Activated naive CD4-positive, alpha-beta T cell treated with anti-CD3 and anti-CD28 coated beads, Interleukin-2, amount 50 U/mL, for 24 hours (primary cell): ENCODE results near the gene MORC2.

Source experiments
- H3K27ac Mint-ChIP-seq: one replicate; pipeline ENCODE4 v1.8.0; 2021; ENCODE audit warnings: mild to moderate bottlenecking, mixed read lengths
- H3K27me3 Mint-ChIP-seq: one replicate; pipeline ENCODE4 v1.8.0; 2021; ENCODE audit warnings: mixed read lengths
- H3K36me3 Mint-ChIP-seq: one replicate; pipeline ENCODE4 v1.8.0; 2021; ENCODE audit warnings: mixed read lengths
- H3K4me1 Mint-ChIP-seq: one replicate; pipeline ENCODE4 v1.8.0; 2021; ENCODE audit warnings: mixed read lengths
- H3K4me3 Mint-ChIP-seq: one replicate; pipeline ENCODE4 v1.8.0; 2021; ENCODE audit warnings: mild to moderate bottlenecking, mixed read lengths
- H3K9me3 Mint-ChIP-seq: one replicate; pipeline ENCODE4 v1.8.0; 2021; ENCODE audit warnings: mixed read lengths

The MORC2 gene

DNA sequence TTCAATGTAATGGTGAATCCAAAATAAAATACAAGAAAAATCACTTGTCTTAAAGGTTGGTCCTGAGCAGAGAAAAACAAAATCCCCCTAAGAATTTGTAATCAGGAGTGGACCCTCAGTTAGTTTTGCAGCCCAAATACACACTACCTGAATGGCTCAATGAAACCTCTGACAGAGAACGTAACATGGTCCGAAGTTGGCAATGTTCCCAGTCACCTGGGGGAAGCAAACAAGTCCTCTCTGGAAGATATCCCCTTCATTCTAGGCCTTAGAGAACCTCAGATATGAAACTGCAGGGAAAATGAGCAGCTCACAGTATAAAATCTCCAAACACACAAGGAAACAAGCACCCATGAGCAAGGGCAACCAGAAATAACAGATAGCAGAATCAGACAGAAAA is 58.2 kb downstream of the MORC2 start:
- Mint-ChIP-seq H3K36me3 (peaks cover 3% of the 10 kb centered on the region), H3K9me3 (no peaks in the 10 kb centered on the region), H3K4me3 (no peak overlapping the region), H3K27ac (no peak overlapping the region), H3K4me1 (no peaks in the 10 kb centered on the region), H3K27me3 (no peaks in the 10 kb centered on the region)

DNA sequence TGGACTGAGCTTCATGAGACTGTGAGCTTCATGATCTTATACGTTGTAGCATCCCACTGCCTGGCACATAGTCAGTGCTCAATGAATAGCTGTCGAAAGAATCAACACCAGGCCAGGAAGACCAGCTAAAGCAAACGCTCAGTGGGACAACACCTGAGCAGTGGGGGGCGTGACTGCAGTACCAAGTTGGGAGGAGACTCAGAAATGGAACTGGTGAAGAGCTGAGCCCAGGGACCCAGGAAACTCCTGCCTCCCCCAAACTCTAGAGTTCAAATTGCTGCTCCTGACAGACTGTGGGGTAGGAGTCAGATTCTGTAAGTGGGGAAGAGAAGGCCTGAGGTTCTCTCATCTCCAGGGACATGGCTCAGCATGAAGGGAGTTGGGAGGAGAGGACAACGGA is 59.3 kb downstream of the MORC2 start:
- H3K27ac Mint-ChIP-seq = no peak overlapping the region
- no peak overlapping the region for H3K4me3 Mint-ChIP-seq
- H3K9me3 Mint-ChIP-seq = no peaks in the 10 kb centered on the region

DNA sequence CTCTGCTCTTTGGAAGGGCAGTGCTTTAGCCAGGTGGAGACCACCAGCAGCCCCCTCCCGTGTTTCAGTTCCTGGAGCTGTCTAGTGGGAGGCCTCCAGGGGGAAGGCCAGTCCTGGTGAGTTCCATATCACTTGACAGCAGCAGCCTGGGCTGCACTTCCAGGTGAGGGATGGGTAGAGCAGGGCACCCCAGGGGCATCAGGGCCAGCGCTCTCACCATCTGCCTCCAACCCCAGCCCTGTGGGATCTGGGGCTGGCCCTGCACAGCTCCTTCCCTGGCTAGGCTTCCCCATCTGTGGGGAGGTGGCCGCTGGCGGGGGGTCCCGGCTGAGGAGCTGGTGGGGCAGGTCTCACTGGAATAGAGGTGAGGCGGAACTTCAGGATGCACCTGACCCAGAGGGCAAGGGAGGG is 60.5 kb downstream of the MORC2 start:
- peaks cover 6% of the 10 kb centered on the region for H3K4me1 Mint-ChIP-seq
- no peak overlapping the region for H3K4me3 Mint-ChIP-seq
- H3K27me3 Mint-ChIP-seq = no peaks in the 10 kb centered on the region
- H3K27ac Mint-ChIP-seq = no peak overlapping the region
- H3K9me3 Mint-ChIP-seq = no peaks in the 10 kb centered on the region
- peaks cover 8% of the 10 kb centered on the region for H3K36me3 Mint-ChIP-seq

More for the DNA sequence above, 59.3 kb downstream of the MORC2 start:
- Mint-ChIP-seq H3K27me3 (no peaks in the 10 kb centered on the region), H3K36me3 (peaks cover 4% of the 10 kb centered on the region), H3K4me1 (peaks cover under 1% of the 10 kb centered on the region)

DNA sequence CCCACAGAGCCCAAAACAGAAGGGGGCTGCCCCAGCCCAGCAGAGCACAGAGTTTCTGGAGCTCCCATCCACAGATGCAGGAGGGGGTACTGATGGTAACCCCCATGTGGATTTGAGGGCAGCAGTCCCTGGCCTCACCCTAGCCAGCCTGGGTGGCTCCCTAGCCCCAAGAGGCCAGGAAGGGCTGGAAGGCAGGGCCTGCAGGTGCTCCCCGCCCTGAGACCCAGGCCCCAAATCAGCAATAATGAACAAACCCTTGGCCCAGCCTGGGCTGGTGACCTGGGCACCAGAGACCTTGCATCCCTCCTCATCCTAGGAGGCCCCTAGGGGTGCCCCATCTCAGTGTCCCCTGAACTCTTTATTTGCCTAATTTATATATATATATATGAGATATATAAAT is 61.6 kb downstream of the MORC2 start:
- H3K36me3 Mint-ChIP-seq = peaks cover 16% of the 10 kb centered on the region
- H3K27ac Mint-ChIP-seq = no peak overlapping the region
- peaks cover 13% of the 10 kb centered on the region for H3K4me1 Mint-ChIP-seq
- no peaks in the 10 kb centered on the region for H3K27me3 Mint-ChIP-seq
- no peak overlapping the region for H3K4me3 Mint-ChIP-seq
- no peaks in the 10 kb centered on the region for H3K9me3 Mint-ChIP-seq

DNA sequence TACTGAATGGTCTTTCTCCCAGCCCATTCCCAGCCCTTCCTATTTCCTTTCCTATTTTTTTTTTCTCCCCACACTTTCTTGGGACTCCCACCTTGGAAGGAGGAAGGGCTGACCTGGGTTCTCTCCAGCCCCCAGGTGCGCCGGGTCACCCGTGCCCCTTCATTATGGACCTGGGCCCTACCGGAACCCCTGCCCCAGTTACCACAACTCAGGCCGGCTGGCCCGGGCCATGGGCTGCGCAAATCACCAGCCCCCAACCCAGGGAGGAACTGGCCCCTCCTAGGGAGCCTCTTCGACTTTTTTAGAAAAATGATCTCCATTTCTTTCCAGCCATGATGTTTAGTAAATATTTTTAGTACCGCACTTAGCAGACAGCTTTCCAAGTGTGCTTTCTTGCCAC is 62.2 kb downstream of the MORC2 start:
- H3K36me3 Mint-ChIP-seq = peaks cover 19% of the 10 kb centered on the region
- H3K27me3 Mint-ChIP-seq = no peaks in the 10 kb centered on the region
- no peak overlapping the region for H3K4me3 Mint-ChIP-seq
- H3K9me3 Mint-ChIP-seq = no peaks in the 10 kb centered on the region
- no peak overlapping the region for H3K27ac Mint-ChIP-seq
- H3K4me1 Mint-ChIP-seq = peaks cover 13% of the 10 kb centered on the region

DNA sequence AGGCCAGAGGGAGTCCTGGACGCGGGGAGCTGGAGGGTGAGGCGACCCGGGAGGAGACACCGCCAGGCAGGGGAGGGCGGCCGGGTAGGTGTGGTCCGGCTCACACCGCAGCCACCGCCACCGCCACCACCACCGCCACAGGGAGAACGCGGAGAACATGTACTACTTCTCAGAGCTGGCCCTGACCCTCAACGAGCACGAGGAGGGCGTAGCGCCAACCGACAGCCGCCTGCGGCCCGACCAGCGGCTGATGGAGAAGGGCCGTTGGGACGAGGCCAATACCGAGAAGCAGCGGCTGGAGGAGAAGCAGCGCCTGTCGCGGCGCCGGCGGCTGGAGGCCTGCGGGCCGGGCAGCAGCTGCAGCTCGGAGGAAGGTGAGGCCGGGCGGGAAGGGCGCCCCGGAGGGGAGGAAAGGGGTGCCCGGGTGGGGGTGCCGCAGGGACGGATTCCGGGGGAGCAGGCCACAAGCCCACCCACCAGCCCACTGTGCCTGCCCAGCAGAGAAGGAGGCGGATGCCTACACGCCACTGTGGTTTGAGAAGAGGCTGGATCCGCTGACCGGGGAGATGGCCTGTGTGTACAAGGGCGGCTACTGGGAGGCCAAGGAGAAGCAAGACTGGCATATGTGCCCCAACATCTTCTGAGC is 62.8 kb downstream of the MORC2 start:
- peaks cover 18% of the 10 kb centered on the region for H3K36me3 Mint-ChIP-seq
- H3K4me3 Mint-ChIP-seq = no peak overlapping the region
- H3K27ac Mint-ChIP-seq = no peak overlapping the region
- H3K27me3 Mint-ChIP-seq = no peaks in the 10 kb centered on the region
- no peaks in the 10 kb centered on the region for H3K9me3 Mint-ChIP-seq
- peaks cover 13% of the 10 kb centered on the region for H3K4me1 Mint-ChIP-seq

DNA sequence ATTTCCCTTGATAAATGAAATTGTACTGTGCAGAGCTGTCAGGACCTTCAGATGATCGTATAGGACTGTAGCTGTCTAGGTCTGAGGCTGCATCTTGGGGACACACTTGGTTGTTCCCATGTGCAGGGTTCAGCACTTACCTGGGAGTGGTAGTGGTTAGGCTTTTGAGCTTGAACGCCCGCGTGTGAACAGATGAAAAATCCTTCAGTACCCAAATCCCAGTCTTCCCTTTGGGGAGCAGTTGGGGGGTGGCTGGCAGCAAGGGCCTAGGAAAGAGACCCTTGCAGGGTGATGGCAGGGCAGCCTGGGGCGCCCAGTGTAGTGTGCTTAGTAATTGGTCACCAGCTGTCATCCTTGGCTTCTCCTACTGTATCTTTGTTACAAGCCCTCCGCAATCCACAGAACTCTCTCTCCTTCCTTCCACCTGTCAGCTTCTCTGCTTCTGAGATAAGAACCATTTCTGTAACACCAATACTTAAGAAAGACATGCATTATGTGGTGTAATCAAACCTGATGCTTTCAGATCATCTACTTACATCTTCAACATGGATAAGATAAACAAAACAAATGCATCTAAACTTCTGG is 64.6 kb downstream of the MORC2 start:
- no peak overlapping the region for H3K4me3 Mint-ChIP-seq
- H3K27me3 Mint-ChIP-seq = no peaks in the 10 kb centered on the region
- no peak overlapping the region for H3K27ac Mint-ChIP-seq
- H3K36me3 Mint-ChIP-seq = peaks cover 24% of the 10 kb centered on the region
- peaks cover 13% of the 10 kb centered on the region for H3K4me1 Mint-ChIP-seq
- H3K9me3 Mint-ChIP-seq = no peaks in the 10 kb centered on the region

DNA sequence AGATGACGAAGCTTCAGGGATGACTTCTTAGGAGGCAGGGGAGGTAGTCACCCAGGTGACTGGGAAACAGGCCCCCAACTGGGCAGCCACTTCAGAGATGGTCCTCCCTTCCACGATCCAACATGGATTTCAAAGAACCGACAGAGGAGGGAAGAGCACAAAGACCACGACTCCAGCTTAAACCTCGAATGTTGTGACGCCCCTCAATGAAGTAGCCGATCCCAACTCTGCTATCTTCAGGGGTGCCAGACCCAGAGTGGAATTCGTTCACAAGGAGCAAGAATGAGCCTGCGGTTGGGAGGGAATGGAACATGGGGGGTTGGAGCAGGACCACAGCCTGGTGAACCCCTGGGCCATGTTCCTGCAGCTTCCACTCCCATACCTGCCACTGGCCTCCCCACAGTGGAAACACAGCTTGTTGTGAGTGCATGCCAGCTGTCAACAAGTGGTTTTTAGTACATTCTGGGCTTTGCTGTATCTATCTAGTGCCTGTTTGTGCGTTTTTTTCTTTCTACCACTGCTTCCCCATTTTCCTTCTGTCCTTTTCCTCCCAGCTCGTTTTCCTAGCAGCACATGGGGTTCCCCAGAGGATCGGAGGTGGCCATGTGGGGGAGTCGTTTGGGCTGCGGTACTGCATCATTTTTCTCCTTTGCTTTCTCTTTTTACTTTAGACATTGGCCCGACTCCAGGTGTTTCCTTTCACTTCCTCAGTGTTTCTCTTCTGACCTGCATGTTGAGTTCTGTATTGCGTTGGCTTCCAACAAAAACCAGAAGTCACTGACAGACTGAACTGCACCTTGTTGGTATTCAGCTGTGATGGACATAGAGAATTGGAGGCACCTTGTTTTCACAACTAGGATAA is 65.8 kb downstream of the MORC2 start:
- Mint-ChIP-seq H3K27me3 (no peaks in the 10 kb centered on the region), H3K27ac (no peak overlapping the region), H3K4me3 (no peak overlapping the region), H3K4me1 (peaks cover 13% of the 10 kb centered on the region), H3K9me3 (no peaks in the 10 kb centered on the region), H3K36me3 (peaks cover 24% of the 10 kb centered on the region)

DNA sequence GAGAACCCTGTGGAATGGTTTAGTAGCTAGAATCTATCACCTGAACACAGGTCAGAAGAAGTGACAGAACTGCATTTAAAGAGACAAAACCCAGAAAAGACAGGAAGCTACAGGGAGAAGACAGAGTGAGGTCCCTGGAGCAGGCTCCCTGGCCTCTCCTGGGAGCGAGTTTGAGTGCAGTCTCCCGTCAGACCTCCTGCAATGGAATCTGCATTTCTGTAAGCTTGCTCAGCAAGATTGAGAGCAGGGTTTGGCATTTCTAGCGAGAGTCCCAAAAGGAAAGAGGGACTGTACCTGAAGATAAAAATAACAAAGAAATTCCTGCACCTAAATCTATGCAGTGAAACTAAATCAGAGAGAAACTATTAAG is 74.2 kb downstream of the MORC2 start:
- H3K4me1 Mint-ChIP-seq = peaks cover 31% of the 10 kb centered on the region
- peak overlapping the region; percentile 65 for H3K4me3 Mint-ChIP-seq
- no peaks in the 10 kb centered on the region for H3K9me3 Mint-ChIP-seq
- peaks cover 10% of the 10 kb centered on the region for H3K36me3 Mint-ChIP-seq
- no peaks in the 10 kb centered on the region for H3K27me3 Mint-ChIP-seq
- H3K27ac Mint-ChIP-seq = peak overlapping the region; percentile 63

DNA sequence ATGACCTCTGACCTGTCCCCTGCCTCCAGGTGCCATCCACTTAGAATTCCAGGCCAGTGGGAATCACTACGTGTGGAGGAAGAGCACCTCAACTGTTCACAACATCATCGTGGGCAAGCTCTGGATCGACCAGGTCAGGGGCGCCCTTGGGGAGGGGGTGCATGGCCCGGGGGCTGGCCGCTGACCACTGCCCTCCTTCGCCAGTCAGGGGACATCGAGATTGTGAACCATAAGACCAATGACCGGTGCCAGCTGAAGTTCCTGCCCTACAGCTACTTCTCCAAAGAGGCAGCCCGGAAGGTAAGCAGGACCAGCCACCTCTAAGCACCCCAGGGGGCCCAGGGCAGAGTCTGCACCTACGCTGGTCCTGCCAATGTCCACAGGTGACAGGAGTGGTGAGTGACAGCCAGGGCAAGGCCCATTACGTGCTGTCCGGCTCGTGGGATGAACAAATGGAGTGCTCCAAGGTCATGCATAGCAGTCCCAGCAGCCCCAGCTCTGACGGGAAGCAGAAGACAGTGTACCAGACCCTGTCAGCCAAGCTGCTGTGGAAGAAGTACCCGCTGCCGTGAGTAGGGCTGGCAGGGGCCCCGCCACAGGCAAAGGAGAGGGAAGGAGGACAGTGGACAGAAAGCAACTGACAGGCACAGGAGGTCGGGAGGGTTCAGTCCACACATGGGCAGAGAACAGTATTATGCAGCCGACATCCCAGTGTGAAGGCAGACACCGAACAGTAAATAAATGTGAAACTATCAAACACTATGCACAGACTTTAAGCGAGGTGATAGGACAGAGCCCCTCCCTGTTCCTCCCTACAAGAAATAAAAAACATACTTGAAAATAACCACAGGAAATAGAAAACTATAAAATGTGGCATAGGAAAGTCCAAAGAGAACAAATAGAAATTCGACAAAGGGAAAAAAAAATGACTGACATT is 74.9 kb downstream of the MORC2 start:
- Mint-ChIP-seq H3K36me3 (peaks cover 8% of the 10 kb centered on the region), H3K27ac (peak overlapping the region; percentile 63), H3K9me3 (no peaks in the 10 kb centered on the region), H3K4me1 (peaks cover 31% of the 10 kb centered on the region), H3K4me3 (peak overlapping the region; percentile 65), H3K27me3 (no peaks in the 10 kb centered on the region)

DNA sequence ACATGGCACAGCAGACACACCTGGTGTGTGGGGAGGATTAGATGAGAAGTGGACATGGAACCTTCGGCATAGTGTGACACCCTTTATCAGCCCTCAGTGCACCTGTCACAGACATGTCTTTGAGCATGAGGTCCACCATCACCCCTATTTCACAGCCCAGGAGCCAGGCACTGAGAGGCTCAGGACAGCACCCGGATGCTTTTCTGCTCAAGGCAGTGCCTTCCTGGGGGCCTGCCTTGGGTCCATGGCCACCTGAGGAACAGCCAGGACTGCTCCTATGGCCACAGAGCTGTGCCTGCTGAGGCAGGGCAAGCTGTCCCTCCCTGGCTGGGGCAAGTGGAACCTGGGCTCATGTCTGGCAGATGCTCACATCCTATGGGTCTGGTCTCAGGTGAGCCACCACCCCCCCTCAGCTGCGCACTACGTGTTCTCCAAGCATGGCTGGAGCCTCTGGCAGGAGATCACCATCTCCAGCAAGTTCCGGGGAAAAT is 75.8 kb downstream of the MORC2 start:
- Mint-ChIP-seq H3K4me3 (no peak overlapping the region), H3K9me3 (no peaks in the 10 kb centered on the region), H3K27me3 (no peaks in the 10 kb centered on the region), H3K27ac (no peak overlapping the region), H3K36me3 (peaks cover 8% of the 10 kb centered on the region), H3K4me1 (peaks cover 31% of the 10 kb centered on the region)

DNA sequence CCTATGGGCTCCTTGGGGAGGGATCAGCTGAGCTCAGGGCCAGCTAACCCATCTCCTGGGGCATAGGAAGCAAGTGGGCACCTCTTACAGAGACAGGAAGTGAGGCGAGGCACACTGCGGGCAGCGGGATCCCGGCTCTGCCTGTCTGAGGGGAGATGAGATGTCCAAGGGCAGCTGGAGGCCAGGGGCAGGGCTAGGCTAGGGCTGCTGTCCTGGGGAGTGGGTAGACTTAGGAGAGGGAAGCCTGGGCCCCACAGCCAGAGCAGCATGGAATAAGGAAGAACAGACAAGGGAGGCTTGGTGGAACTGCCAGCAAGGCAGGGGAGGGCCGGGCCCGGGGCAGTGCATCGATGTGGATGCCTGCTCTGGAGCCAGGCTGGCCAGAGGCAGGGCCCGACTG is 76.3 kb downstream of the MORC2 start:
- H3K36me3 Mint-ChIP-seq = peaks cover 6% of the 10 kb centered on the region
- peak overlapping the region; percentile 11 for H3K4me3 Mint-ChIP-seq
- H3K27ac Mint-ChIP-seq = no peak overlapping the region
- no peaks in the 10 kb centered on the region for H3K27me3 Mint-ChIP-seq
- H3K9me3 Mint-ChIP-seq = no peaks in the 10 kb centered on the region
- H3K4me1 Mint-ChIP-seq = peaks cover 31% of the 10 kb centered on the region

DNA sequence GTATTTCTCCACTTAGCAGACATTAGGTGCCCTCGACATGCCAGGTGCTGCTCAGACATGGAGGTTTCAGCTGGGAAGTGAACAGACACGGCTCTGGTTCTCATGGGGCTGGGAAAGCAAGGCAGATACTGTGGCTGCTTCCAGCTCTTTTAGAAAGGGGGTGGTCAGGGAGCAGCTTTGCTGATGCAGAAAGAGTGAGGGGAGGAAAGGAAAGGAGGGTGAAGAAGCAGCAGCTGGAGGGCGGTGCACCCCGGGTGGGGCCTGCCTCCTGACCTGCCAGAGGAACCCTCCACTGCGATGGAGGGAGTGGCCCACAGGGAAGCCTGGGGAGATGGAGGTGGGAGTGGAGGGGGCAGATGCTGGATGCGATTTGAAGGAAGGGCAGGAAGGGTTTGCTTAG is 76.8 kb downstream of the MORC2 start:
- Mint-ChIP-seq H3K4me1 (peaks cover 31% of the 10 kb centered on the region), H3K4me3 (no peak overlapping the region), H3K36me3 (peaks cover 4% of the 10 kb centered on the region), H3K27ac (no peak overlapping the region), H3K9me3 (no peaks in the 10 kb centered on the region), H3K27me3 (no peaks in the 10 kb centered on the region)

DNA sequence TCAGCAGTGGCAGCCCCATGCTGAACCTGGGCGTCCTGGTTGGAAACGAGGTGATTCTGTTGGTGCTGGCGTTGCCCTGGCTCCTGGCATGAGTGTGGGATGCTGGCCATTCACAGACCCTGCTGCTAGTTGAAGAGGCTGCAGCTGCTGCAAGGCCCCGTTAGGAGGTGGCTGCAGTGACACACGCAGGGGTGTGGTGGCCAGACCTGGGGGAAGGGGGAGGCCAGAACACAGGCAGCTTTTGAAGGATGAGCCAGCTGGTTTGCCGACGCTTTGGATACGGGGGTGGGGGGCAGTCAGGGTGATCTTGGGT is 77.2 kb downstream of the MORC2 start:
- Mint-ChIP-seq H3K27me3 (no peaks in the 10 kb centered on the region), H3K4me3 (no peak overlapping the region), H3K27ac (no peak overlapping the region), H3K9me3 (no peaks in the 10 kb centered on the region), H3K36me3 (peaks cover 6% of the 10 kb centered on the region), H3K4me1 (peaks cover 31% of the 10 kb centered on the region)

DNA sequence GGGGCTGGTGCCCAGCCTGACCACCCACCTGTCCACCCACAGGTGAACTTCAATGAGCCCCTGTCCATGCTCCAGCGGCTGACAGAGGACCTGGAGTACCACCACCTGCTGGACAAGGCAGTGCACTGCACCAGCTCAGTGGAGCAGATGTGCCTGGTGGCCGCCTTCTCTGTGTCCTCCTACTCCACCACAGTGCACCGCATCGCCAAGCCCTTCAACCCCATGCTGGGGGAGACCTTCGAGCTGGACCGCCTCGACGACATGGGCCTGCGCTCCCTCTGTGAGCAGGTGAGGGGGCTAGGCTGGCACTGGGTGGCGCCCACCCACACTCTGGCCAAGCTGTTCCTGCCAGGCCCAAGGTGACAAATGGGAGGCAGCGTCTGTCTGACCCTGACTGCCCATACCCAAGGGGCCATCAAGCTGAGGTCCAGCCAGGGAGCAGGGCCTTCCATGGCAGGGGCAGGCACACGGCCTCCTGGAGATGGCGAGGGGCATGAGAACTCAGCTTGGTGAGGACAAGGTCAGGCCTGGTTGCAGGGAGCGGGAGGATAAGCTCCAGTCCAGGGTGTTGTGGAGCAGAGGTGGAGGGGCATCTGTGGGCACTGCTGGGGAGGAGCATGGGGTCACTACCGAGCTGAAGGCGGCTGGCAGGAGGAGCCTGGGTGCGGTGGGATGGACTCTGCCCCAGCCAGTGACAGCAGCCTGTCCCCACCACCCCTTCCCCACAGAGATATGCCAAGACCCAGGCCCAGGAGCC is 77.7 kb downstream of the MORC2 start:
- no peak overlapping the region for H3K27ac Mint-ChIP-seq
- peaks cover 31% of the 10 kb centered on the region for H3K4me1 Mint-ChIP-seq
- no peaks in the 10 kb centered on the region for H3K27me3 Mint-ChIP-seq
- H3K4me3 Mint-ChIP-seq = no peak overlapping the region
- peaks cover 4% of the 10 kb centered on the region for H3K36me3 Mint-ChIP-seq
- H3K9me3 Mint-ChIP-seq = no peaks in the 10 kb centered on the region
